Measurements from ENCODE around the gene DNM3. TPM values are rescaled to one million over a fixed set of nuclear protein-coding genes. Genes with fewer than 3 reads are reported as not detected.

Gene DNM3
- polyA plus RNA-seq, 3 donors, result 0.15 TPM; not detected in 2

DNA sequence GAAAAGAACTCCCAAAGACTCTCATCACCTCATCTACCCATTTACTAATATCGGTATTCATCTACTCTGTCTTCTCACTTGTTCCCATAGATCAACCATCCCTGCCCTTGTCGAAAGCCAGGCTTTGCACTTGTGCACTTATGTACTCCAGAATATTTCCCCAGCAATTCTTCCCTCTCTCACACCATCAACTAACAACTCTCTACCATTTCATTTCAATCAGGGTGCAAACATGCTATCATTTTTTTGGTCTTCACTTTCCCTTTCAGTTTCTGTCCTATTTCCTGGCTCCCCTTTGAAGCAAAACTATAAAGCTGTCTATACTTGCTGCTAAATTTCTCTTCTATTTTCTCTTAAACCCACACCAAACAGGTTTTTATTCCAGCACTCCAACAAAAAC, 585.9 kb downstream of the DNM3 start:
- H3K27ac Mint-ChIP-seq, result no peak overlapping the region
- Histone ChIP-seq H3K27me3 (ENCODE audit: control insufficient read depth in 2 of 2, insufficient read depth in 2 of 2, low read length in 2 of 2) (no peaks in the 10 kb centered on the region), H3K9ac (ENCODE audit: insufficient read depth, low read length, poor library complexity, severe bottlenecking) (no peak overlapping the region), H3K4me3 (replicated peaks in 1 of 3; ENCODE audit: low read depth in 2 of 3, low read length in 3 of 3) (no peak overlapping the region), H2AFZ (ENCODE audit: insufficient read depth, low read depth, low read length, poor library complexity, severe bottlenecking) (no peak overlapping the region), H3K79me2 (ENCODE audit: insufficient read depth, low read length) (no peaks in the 10 kb centered on the region), H3K4me2 (replicated peaks; ENCODE audit: extremely low read depth, low read length, poor library complexity, severe bottlenecking) (no peak overlapping the region), H3K9me3 (replicated peaks in 1 of 2; ENCODE audit: control insufficient read depth in 1 of 2, insufficient read depth in 1 of 2, low read length in 2 of 2) (no peaks in the 10 kb centered on the region), H3K4me1 (ENCODE audit: control insufficient read depth in 1 of 2, insufficient read depth in 2 of 2, low read length in 2 of 2) (no peaks in the 10 kb centered on the region), H3K36me3 (replicated peaks in 1 of 2; ENCODE audit: control insufficient read depth in 1 of 2, insufficient read depth in 2 of 2, low read length in 2 of 2) (no peaks in the 10 kb centered on the region), H3K27ac (ENCODE audit: low read depth in 1 of 2, low read length in 2 of 2) (no peak overlapping the region), H4K20me1 (ENCODE audit: insufficient read depth, low read length) (peaks cover 4% of the 10 kb centered on the region)
- H3K4me1 Mint-ChIP-seq, result peaks cover 7% of the 10 kb centered on the region
- intact Hi-C loops (cut with micrococcal nuclease), result no loop called here
- H3K4me3 Mint-ChIP-seq, result no peak overlapping the region
- H3K36me3 Mint-ChIP-seq, result peaks cover 0 to 5% of the 10 kb centered on the region in 2 donors
- DNase-seq, result no peak
- no peaks in the 10 kb centered on the region for H3K27me3 Mint-ChIP-seq (ENCODE audit: low read depth in 3 of 3)
- no peaks in the 10 kb centered on the region for H3K9me3 Mint-ChIP-seq
- TF ChIP-seq, protein P1, sequence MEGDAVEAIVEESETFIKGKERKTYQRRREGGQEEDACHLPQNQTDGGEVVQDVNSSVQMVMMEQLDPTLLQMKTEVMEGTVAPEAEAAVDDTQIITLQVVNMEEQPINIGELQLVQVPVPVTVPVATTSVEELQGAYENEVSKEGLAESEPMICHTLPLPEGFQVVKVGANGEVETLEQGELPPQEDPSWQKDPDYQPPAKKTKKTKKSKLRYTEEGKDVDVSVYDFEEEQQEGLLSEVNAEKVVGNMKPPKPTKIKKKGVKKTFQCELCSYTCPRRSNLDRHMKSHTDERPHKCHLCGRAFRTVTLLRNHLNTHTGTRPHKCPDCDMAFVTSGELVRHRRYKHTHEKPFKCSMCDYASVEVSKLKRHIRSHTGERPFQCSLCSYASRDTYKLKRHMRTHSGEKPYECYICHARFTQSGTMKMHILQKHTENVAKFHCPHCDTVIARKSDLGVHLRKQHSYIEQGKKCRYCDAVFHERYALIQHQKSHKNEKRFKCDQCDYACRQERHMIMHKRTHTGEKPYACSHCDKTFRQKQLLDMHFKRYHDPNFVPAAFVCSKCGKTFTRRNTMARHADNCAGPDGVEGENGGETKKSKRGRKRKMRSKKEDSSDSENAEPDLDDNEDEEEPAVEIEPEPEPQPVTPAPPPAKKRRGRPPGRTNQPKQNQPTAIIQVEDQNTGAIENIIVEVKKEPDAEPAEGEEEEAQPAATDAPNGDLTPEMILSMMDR (IDR thresholded peaks at IDR 0.05), result no peak
- WGBS (ENCODE audit: insufficient coverage), result 89% methylated on average over 2 of the region's 2 CpGs

DNA sequence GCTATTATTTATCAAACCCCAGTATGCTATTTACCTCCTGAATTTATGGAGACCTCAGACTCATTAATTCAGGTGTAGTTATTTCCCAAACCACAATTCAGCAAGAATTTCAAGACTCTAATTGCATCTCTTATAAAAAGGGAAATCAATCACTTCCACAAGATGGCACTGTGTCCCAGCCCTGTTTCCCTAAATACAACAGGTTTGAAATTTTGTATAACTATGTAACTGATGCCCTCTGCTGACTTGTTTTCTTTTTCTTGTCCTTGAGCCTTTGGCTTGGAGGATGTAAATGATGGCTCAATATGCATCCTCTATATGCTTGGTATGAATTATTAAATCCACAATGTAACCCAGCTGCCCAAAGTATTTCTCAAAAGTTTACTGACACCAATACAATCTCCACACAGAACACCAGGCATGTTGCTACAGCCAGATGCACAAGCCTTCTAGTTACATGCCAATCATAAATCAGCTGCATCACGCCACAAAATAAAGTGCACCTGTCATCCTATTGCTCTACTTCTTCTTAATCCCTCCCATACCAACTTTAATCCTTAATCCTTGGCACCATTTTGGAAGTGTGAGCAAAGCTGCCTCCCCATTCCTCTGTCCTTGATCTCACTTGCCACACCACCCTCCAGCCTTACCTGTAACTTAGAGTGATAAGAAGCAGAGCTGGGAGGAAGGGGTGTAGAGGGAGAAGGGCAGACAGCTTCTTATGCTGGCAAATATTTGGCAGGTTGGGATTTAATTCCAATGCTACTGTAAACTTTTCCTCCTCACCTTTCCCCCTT, 588.2 kb downstream of the DNM3 start:
- H3K79me2 ChIP-seq (ENCODE audit: insufficient read depth, low read length), result no peaks in the 10 kb centered on the region
- no peaks in the 10 kb centered on the region for H3K9me3 ChIP-seq (replicated peaks in 1 of 2; ENCODE audit: control insufficient read depth in 1 of 2, insufficient read depth in 1 of 2, low read length in 2 of 2)
- no peaks in the 10 kb centered on the region for H3K9me3 Mint-ChIP-seq
- H3K27me3 Mint-ChIP-seq (ENCODE audit: low read depth in 3 of 3), result no peaks in the 10 kb centered on the region
- intact Hi-C loops (cut with micrococcal nuclease), result no loop called here
- WGBS (ENCODE audit: insufficient coverage), result 92% methylated on average over 1 of the region's 1 CpG
- peak in 2 of 3 donors; percentile 18 to 25 for DNase-seq
- peaks cover 5% of the 10 kb centered on the region for H3K4me1 Mint-ChIP-seq
- H3K27ac ChIP-seq (ENCODE audit: low read depth in 1 of 2, low read length in 2 of 2), result no peak overlapping the region
- no peak overlapping the region for H2AFZ ChIP-seq (ENCODE audit: insufficient read depth, low read depth, low read length, poor library complexity, severe bottlenecking)
- H3K27me3 ChIP-seq (ENCODE audit: control insufficient read depth in 2 of 2, insufficient read depth in 2 of 2, low read length in 2 of 2), result no peaks in the 10 kb centered on the region
- peaks cover 0 to 7% of the 10 kb centered on the region in 2 donors for H3K36me3 Mint-ChIP-seq
- H3K4me1 ChIP-seq (ENCODE audit: control insufficient read depth in 1 of 2, insufficient read depth in 2 of 2, low read length in 2 of 2), result no peaks in the 10 kb centered on the region
- H3K4me2 ChIP-seq (replicated peaks; ENCODE audit: extremely low read depth, low read length, poor library complexity, severe bottlenecking), result no peak overlapping the region
- H3K4me3 Mint-ChIP-seq, result no peak overlapping the region
- TF ChIP-seq, protein P1 (IDR thresholded peaks at IDR 0.05), result peak; percentile 64
- no peak overlapping the region for H3K27ac Mint-ChIP-seq
- peaks cover 4% of the 10 kb centered on the region for H4K20me1 ChIP-seq (ENCODE audit: insufficient read depth, low read length)
- no peaks in the 10 kb centered on the region for H3K36me3 ChIP-seq (replicated peaks in 1 of 2; ENCODE audit: control insufficient read depth in 1 of 2, insufficient read depth in 2 of 2, low read length in 2 of 2)
- no peak overlapping the region for H3K4me3 ChIP-seq (replicated peaks in 1 of 3; ENCODE audit: low read depth in 2 of 3, low read length in 3 of 3)
- no peak overlapping the region for H3K9ac ChIP-seq (ENCODE audit: insufficient read depth, low read length, poor library complexity, severe bottlenecking)
